Kidney epithelial cell (primary cell): ENCODE results near the gene IL17F. TPM values are rescaled to one million over a fixed set of nuclear protein-coding genes. Genes with fewer than 3 reads are reported as not detected.

ENCODE experiments used
- DNase-seq: peaks from one replicate; pipeline ENCODE4 v3.0.0-alpha.2; 2010; ENCODE audit warnings: low read depth
- H3K27me3 ChIP-seq: 2 replicates; pipeline ENCODE4 v1.6.0; 2011; ENCODE audit warnings: low read length; ENCODE audit not compliant: control insufficient read depth, insufficient read depth
- H3K36me3 ChIP-seq: 2 replicates; pipeline ENCODE4 v1.5.1; 2011; ENCODE audit warnings: low read length; ENCODE audit not compliant: control insufficient read depth, insufficient read depth
- H3K4me3 ChIP-seq: 2 replicates; pipeline ENCODE4 v1.5.1; 2011; ENCODE audit warnings: low read depth, mild to moderate bottlenecking, control low read depth, low read length
- total RNA-seq: library from RNA; depleted of rRNA; stranded (reverse); fragments of >200 nt; gene quantifications from 2 replicates; pipeline ENCODE4 v1.2.3, GENCODE V29; 2015
- TF ChIP-seq, protein P1 (sequence below): IDR thresholded peaks from 2 replicates; pipeline ENCODE4 v1.5.1; 2011; ENCODE audit warnings: mild to moderate bottlenecking, moderate library complexity, low read length, control low read depth, inconsistent platforms; ENCODE audit not compliant: insufficient read depth, poor library complexity, severe bottlenecking

Gene IL17F
- total RNA-seq, 1 donor from 2014 or later, result not detected

GRCh38 chr6:52255434-52255833, 11.1 kb upstream of the IL17F start:
- no peak overlapping the region for H3K4me3 ChIP-seq
- H3K27me3 ChIP-seq, result no peaks in the 10 kb centered on the region
- DNase-seq, result no peak
- no peaks in the 10 kb centered on the region for H3K36me3 ChIP-seq
- TF ChIP-seq, protein P1, sequence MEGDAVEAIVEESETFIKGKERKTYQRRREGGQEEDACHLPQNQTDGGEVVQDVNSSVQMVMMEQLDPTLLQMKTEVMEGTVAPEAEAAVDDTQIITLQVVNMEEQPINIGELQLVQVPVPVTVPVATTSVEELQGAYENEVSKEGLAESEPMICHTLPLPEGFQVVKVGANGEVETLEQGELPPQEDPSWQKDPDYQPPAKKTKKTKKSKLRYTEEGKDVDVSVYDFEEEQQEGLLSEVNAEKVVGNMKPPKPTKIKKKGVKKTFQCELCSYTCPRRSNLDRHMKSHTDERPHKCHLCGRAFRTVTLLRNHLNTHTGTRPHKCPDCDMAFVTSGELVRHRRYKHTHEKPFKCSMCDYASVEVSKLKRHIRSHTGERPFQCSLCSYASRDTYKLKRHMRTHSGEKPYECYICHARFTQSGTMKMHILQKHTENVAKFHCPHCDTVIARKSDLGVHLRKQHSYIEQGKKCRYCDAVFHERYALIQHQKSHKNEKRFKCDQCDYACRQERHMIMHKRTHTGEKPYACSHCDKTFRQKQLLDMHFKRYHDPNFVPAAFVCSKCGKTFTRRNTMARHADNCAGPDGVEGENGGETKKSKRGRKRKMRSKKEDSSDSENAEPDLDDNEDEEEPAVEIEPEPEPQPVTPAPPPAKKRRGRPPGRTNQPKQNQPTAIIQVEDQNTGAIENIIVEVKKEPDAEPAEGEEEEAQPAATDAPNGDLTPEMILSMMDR, result no peak

- no peak for DNase-seq
- no peaks in the 10 kb centered on the region for H3K27me3 ChIP-seq
- H3K36me3 ChIP-seq, result no peaks in the 10 kb centered on the region
- H3K4me3 ChIP-seq, result no peak overlapping the region
- TF ChIP-seq, protein P1, result no peak
These were observed 10.6 kb upstream of the IL17F start for GRCh38 chr6:52254731-52255378.

- no peaks in the 10 kb centered on the region for H3K27me3 ChIP-seq
- no peak overlapping the region for H3K4me3 ChIP-seq
- TF ChIP-seq, protein P1, result no peak
- no peak for DNase-seq
- H3K36me3 ChIP-seq, result no peaks in the 10 kb centered on the region
These were observed 9.2 kb upstream of the IL17F start for GRCh38 chr6:52253494-52253893.

DNA sequence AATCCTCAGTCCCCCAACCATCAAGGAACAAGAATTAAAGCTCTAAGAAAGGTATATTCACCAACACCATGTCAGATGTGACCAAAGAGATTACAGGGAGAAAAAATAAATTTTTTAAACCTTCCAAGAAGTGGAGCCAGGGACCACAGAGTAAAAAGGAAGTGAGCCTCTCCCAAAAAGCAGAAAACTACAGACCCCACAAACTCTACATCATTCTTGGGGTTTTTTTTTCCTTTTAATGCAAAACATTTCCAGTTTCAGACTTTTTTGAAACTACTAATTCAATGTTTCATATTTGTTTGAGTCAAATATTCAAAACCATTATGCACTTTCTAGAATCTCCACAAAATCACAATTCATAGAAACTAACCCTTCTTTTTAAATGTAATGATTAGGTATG, 6.8 kb upstream of the IL17F start:
- no peak for DNase-seq
- H3K36me3 ChIP-seq, result no peaks in the 10 kb centered on the region
- H3K27me3 ChIP-seq, result no peaks in the 10 kb centered on the region
- TF ChIP-seq, protein P1, result no peak
- no peak overlapping the region for H3K4me3 ChIP-seq

GRCh38 chr6:52249078-52249477, 4.8 kb upstream of the IL17F start:
- no peak overlapping the region for H3K4me3 ChIP-seq
- H3K27me3 ChIP-seq, result no peaks in the 10 kb centered on the region
- DNase-seq, result no peak
- TF ChIP-seq, protein P1, result no peak
- H3K36me3 ChIP-seq, result no peaks in the 10 kb centered on the region

GRCh38 chr6:52245425-52245824, 1.1 kb upstream of the IL17F start:
- no peaks in the 10 kb centered on the region for H3K27me3 ChIP-seq

More at GRCh38 chr6:52245425-52245824, 1.1 kb upstream of the IL17F start:
- H3K36me3 ChIP-seq, result no peaks in the 10 kb centered on the region
- no peak for DNase-seq
- TF ChIP-seq, protein P1, result no peak
- no peak overlapping the region for H3K4me3 ChIP-seq
